HG02571 (cell line): ENCODE measurements around the gene CEL.
"Not testable (repeated sequence)": the region's sequence is repeated elsewhere in the genome, so short reads cannot be mapped to it uniquely, and the experiment has no call there.

Experiments
- ATAC-seq: cut with Tn5 transposase; IDR thresholded peaks from one replicate; pipeline ENCODE4 v1.9.1; 2021; ENCODE audit warnings: mild to moderate bottlenecking, moderate library complexity; ENCODE audit not compliant: unreplicated experiment

CEL gene

GRCh38 chr9:133063159-133063499 is 1.3 kb downstream of the CEL start:
- no peak for ATAC-seq

GRCh38 chr9:133063500-133064231 is 1.9 kb downstream of the CEL start:
- no peak for ATAC-seq

GRCh38 chr9:133064241-133065069 is 2.7 kb downstream of the CEL start:
- no peak for ATAC-seq

- ATAC-seq = no peak
These were observed 3.2 kb downstream of the CEL start for GRCh38 chr9:133065070-133065388.

- ATAC-seq = no peak
These were observed 4.6 kb downstream of the CEL start for GRCh38 chr9:133066181-133066983.

GRCh38 chr9:133067006-133067405 is 5.2 kb downstream of the CEL start:
- ATAC-seq = no peak

- ATAC-seq = no peak
These were observed 6.0 kb downstream of the CEL start for GRCh38 chr9:133067813-133068212.

GRCh38 chr9:133068431-133068830 is 6.7 kb downstream of the CEL start:
- not testable (repeated sequence) for ATAC-seq

GRCh38 chr9:133070500-133070961 is 8.8 kb downstream of the CEL start:
- not testable (repeated sequence) for ATAC-seq

GRCh38 chr9:133070985-133071384 is 9.2 kb downstream of the CEL start:
- not testable (repeated sequence) for ATAC-seq

GRCh38 chr9:133071484-133072150 is 9.8 kb downstream of the CEL start:
- no peak for ATAC-seq

GRCh38 chr9:133072210-133072609 is 10.4 kb downstream of the CEL start:
- not testable (repeated sequence) for ATAC-seq

GRCh38 chr9:133073086-133074014 is 11.6 kb downstream of the CEL start:
- no peak for ATAC-seq

GRCh38 chr9:133074111-133074651 is 12.4 kb downstream of the CEL start:
- ATAC-seq = no peak

- no peak for ATAC-seq
These were observed 14.3 kb downstream of the CEL start for GRCh38 chr9:133075925-133076630.

GRCh38 chr9:133076691-133077090 is 14.9 kb downstream of the CEL start:
- no peak for ATAC-seq

GRCh38 chr9:133078486-133078885 is 16.7 kb downstream of the CEL start:
- ATAC-seq = no peak

GRCh38 chr9:133080161-133080560 is 18.4 kb downstream of the CEL start:
- ATAC-seq = no peak
